ENCODE data around the gene TTC31.

GRCh38 chr2:74486141-74486540, 3.3 kb downstream of the TTC31 start:
- TF ChIP-seq CTCF (IDR thresholded peaks at IDR 0.05) (no peak), POLR2AphosphoS5 (IDR thresholded peaks at IDR 0.05) (no peak)
